HepG2 (cell line): ENCODE results near the gene PDLIM5. TPM values are rescaled to one million over a fixed set of nuclear protein-coding genes. Genes with fewer than 3 reads are reported as not detected.

Experiments used
- CEBPZ ChIP-seq: IDR thresholded peaks from 2 replicates; pipeline ENCODE4 v1.6.1; 2012; ENCODE audit warnings: low read length, improper control_type of control experiment
- ZBTB44 ChIP-seq: sonication (generic); formaldehyde crosslinking; IDR thresholded peaks from 2 replicates; pipeline ENCODE4 v1.4.0; 2020; ENCODE audit warnings: missing genetic modification reagents
- ZNF792 ChIP-seq: IDR thresholded peaks from 2 replicates; pipeline ENCODE4 v1.6.1; 2016
- polyA plus RNA-seq, 8 experiments: library from polyadenylated mRNA; depleted of rRNA in 3 of 8; stranded (reverse) in 7 of 8; unstranded in 1 of 8; fragments of >200 nt; fragmentation: Illumina TruSeq in 4 of 8; extraction: Trizol in 4 of 8; gene quantifications; 2 replicates each; pipeline versions ENCODE4 v1.2.1 to v1.2.3, GENCODE V29; 2011 to 2016; ENCODE audit warnings: low read depth in 4 of 8, missing spikeins in 1 of 8, mixed read lengths in 1 of 8; ENCODE audit not compliant: insufficient read depth in 1 of 8
- total RNA-seq, 5 experiments: library from RNA; depleted of rRNA; stranded (reverse); fragments of >200 nt; fragmentation: Illumina TruSeq; extraction: Trizol; gene quantifications; 2 replicates each; pipeline ENCODE4 v1.2.3, GENCODE V29; 2016; ENCODE audit warnings: low read depth in 1 of 5
- TF ChIP-seq, protein P1 (sequence below): sonication (generic); formaldehyde crosslinking; IDR thresholded peaks from 2 replicates; pipeline ENCODE4 v1.4.0; 2020; ENCODE audit warnings: missing genetic modification reagents, low read depth, mild to moderate bottlenecking, borderline replicate concordance
- TF ChIP-seq, protein P2 (sequence below): sonication (generic); formaldehyde crosslinking; IDR thresholded peaks from 2 replicates; pipeline ENCODE4 v1.9.0; 2022; ENCODE audit warnings: missing genetic modification reagents, mild to moderate bottlenecking, borderline replicate concordance

PDLIM5 gene
- total and polyA plus RNA-seq, 2 of the 13 experiments (the other 11 are each of a cell fraction or from before 2014, with no cell fraction given) = 52.8 to 119 TPM

DNA sequence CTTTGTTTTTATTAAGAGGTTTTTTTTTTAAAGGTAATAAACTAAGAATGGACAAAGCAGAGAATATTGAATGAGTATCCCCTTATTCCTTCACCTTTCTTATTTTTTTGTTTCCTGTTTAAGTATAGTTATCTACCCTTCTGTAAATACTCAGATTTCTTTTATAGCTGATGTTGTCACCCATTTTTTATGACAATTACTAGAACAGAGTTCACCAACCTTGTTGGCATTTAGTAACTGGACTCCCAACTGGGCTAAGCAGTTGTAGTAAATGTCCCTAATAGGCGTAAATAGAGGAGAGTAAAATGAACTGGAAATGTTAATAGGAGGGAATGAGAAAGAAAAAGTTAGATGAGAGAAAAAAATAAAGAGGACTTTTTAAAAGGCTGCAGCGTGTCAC, 9.8 kb downstream of the PDLIM5 start (continued):
- TF ChIP-seq ZBTB44 (CRISPR knock-in tag) (no peak), ZNF792 (CRISPR knock-in tag) (no peak), CEBPZ (no peak)
- TF ChIP-seq, protein P1, sequence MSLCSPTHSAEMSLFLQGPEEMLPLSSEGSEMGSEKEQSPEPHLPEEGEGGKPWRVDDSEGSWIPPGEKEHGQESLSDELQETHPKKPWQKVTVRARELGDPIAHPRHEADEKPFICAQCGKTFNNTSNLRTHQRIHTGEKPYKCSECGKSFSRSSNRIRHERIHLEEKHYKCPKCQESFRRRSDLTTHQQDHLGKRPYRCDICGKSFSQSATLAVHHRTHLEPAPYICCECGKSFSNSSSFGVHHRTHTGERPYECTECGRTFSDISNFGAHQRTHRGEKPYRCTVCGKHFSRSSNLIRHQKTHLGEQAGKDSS (CRISPR knock-in tag) = no peak
- TF ChIP-seq, protein P2, sequence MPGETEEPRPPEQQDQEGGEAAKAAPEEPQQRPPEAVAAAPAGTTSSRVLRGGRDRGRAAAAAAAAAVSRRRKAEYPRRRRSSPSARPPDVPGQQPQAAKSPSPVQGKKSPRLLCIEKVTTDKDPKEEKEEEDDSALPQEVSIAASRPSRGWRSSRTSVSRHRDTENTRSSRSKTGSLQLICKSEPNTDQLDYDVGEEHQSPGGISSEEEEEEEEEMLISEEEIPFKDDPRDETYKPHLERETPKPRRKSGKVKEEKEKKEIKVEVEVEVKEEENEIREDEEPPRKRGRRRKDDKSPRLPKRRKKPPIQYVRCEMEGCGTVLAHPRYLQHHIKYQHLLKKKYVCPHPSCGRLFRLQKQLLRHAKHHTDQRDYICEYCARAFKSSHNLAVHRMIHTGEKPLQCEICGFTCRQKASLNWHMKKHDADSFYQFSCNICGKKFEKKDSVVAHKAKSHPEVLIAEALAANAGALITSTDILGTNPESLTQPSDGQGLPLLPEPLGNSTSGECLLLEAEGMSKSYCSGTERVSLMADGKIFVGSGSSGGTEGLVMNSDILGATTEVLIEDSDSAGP = no peak
- TF ChIP-seq, all 625 proteins: peak for 0
